Adipose tissue (tissue), 3 donors: Measurements from ENCODE around the gene PSMG3. TPM values are rescaled to one million over a fixed set of nuclear protein-coding genes. Genes with fewer than 3 reads are reported as not detected.

ENCODE experiments used
- H3K27ac ChIP-seq: one replicate; pipeline ENCODE4 v1.5.1; 2013; ENCODE audit warnings: low read depth, low read length
- WGBS, 3 donors: extraction: QIAGEN DNeasy Blood & Tissue Kit; methylation state at CpG; one replicate each; pipeline ENCODE4 v1.1.7; 2013; 5-methylcytosine and 5-hydroxymethylcytosine counted together
- polyA plus RNA-seq, 3 donors: library from polyadenylated mRNA; stranded (reverse); fragments of 200-250 nt; gene quantifications; one replicate each; pipeline ENCODE4 v1.2.3, GENCODE V29; 2013
- donor health status: healthy with polysubstance abuse.
- donor health status: Bipolar disorder and iron deficiency.
- donor health status: healthy.

Gene PSMG3
- polyA plus RNA-seq, 3 donors: 21.3 to 41.8 (median 34.7) TPM

DNA sequence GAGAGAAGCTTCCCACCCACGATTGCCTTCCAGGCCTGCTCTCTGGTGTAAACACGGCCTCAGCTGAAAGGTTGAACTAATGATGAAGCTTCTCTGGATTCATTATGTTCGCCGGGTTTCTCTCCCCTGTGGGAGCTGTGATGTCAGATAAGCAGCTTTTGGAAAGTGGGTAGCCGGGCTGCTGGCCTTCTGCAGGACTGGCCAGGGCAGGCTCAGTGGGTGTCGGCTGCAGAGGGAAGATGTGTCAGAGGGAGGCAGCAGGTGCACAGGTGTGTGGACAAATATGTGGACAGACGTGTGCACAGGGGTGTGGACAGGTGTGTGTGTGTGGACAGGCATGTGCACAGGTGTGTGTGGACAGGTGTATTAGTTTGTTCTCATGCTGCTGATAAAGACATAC lies 28.5 kb upstream of the PSMG3 start:
- no peak overlapping the region for H3K27ac ChIP-seq
- 76 to 88% (median 86%) methylated on average over 7 of the region's 7 CpGs for WGBS, 3 donors

DNA sequence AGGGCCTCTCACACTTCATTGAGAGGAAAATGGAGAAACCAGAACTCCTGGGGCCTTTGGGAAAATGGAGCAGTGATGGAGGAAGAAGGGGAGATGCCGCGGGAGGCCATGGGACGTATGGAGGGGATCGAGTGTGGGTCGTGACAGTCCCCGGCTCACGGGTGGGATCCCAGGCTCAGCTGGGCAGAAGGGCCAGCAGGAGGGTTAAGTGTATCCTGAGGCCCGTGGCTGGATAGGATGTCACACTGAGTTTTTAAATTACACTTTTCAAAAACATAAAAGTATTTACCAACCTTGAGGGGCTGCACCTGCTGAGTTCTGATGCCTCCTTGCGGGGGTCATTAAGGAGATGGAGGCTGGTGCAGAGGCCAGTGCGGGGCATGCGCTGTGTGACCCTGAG lies 28.0 kb upstream of the PSMG3 start:
- no peak overlapping the region for H3K27ac ChIP-seq
- WGBS, 3 donors: 86 to 93% (median 91%) methylated on average over 11 of the region's 11 CpGs

DNA sequence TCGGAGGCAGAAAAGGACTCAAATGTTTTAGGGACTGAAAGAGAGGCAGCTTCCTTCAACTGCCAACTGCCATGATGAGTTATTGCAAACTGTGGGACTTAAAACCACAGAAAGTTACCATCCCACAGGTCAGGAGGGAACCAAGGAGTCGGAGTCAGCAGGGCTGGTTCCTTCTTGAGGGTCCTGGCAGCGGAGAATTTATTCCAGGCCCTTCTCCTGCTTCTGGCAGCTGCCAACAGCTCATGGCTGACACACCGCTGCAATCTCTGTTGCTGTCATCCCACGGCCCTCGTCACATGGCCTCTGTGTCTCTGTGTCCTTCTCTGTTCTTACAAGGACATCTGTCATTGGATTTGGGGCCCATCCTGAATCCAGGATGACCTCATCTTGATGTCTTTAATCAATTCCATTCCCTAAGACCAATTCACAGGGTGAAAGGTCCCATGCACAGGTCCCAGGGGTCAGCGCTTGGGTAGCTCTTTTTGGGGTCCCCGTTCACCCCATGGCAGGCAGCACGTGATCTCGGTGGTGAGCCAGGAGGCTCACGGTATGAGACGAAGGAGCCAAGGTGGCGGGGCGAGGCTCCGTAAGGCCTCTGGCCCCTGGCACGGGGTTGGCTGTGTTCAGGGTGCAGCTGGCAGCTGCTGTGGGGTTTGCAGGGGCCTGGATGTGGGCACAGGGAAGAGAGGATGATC lies 27.4 kb upstream of the PSMG3 start:
- 80 to 86% (median 83%) methylated on average over 16 of the region's 16 CpGs for WGBS, 3 donors
- H3K27ac ChIP-seq: no peak overlapping the region

DNA sequence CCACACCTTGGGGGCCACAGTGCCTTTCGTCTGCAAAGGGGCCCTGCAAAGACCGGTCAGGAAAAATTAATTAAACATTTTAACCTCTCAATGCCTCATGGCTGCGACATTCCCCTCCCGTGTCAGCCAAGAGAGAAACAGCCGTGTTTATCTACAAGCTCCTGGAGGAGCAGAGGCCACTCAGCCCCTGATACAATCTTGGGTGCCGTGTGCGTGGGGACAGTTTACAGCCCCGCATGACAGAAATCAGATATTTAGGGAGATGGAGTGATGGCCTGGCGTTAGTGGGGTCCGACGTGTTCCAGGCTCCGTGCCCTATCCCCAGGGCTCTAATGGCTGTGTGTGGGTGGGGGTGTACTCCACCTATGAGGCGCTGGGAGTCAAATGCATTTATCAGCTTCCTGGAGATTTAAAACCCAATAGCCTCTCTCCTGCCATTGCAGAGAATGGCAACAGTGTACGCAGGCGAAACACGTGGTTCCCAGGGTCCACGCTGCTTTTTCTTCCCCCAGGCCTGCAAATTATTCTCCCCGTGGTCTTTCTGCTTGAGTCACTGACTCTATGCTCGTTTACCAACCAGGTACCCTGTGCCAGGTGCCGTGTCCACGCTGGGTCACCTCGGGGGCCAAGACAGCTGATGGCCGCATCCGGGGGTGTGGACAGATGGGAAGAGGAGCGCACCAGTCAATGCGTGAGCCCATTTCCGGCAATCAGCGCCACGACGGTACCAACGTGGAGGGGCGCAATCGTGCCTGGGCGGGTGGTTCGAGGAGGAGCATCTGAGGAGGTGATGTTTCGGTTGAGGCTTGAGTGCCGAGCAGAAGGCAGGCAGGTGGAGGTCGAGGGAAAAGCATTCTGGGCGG lies 26.6 kb upstream of the PSMG3 start:
- H3K27ac ChIP-seq: no peak overlapping the region
- WGBS, 3 donors: 72 to 79% (median 76%) methylated on average over 39 of the region's 39 CpGs

GRCh38 chr7:1595636-1596035 lies 25.8 kb upstream of the PSMG3 start:
- 57 to 78% (median 75%) methylated on average over 10 to 12 of the region's 12 CpGs for WGBS, 3 donors
- H3K27ac ChIP-seq: no peak overlapping the region

DNA sequence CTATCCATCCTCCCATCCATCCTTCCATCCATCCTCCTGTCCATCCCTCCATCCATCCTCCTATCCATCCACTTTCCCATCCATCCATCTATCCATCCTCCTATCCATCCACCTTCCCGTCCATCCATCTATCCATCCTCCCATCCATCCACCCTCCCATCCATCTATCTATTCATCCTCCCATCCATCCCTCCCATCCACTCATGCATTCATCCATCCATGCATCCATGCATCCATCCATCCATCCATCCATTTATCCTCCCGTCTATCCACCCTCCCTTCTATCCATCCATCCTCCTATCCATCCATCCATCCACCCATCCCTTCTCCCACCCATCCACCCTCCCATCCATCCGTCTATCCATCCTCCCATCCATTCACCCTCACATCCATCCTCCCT lies 25.2 kb upstream of the PSMG3 start:
- no peak overlapping the region for H3K27ac ChIP-seq

DNA sequence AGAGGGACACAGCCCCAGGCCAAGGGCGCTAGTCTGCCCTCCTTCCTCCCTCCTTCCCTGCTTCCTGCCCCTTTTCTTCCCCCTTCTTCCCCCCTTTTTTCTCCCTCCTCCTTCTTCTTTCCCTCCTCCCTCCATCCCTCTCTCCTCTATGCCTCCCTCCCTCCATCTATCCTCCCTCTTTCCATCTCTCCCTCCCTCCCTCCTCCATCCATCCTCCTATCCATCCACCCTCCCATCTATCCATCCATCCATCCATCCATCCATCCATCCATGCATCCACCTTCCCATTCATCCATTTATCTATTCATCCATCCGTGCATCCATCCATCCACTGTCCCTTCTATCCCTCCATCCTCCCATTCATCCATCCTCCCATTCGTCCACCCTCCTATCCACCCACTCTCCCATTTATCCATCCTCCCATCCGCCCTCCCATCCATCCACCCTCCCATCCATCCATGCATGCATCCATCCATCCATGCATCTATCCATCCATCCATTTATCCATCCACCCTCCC lies 24.1 kb upstream of the PSMG3 start:
- WGBS, 3 donors: 69 to 86% (median 84%) methylated on average over 4 of the region's 4 CpGs
- H3K27ac ChIP-seq: no peak overlapping the region

More for the DNA sequence above, 25.2 kb upstream of the PSMG3 start:
- WGBS, 3 donors: 74 to 88% (median 84%) methylated on average over 3 of the region's 3 CpGs

DNA sequence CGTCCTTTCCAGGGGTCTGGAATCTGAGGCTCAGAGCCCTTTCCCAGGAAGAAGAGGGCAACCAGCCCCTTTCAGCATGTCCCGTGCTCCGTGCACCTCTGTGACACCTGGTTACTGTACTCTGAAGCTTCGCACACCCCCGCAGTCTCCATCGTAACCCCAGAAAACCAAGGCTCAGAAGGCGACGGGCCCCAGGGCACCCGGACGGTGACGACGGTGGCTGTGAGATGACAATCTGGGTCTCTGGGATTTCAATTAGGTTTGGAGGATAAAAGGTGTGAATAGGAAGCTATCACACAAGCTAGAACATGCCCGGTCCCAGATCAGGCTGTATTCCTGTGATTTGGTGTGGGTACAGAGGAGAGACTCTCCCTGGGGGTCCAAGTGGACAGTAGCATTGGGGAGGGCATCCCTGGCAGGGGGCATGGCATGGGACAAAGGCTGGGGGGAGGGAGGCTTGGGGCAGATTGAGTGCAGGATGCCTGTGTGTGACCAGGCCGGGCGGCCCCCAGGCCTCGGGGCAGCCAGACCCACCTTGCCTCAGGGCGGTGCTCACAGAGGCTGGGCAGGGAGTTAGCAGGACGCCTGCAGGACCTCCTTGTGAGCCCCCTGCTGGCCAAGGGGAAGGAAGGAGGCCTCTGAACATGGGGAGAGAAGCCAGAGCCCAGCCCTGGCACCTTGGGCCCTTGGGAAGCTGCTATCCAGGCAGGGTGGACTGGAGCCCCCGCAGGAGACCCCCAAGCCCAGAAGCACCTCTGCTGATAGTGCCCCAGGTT lies 23.4 kb upstream of the PSMG3 start:
- WGBS, 3 donors: 57 to 76% (median 65%) methylated on average over 15 to 19 of the region's 19 CpGs
- H3K27ac ChIP-seq: no peak overlapping the region

GRCh38 chr7:1592299-1592871 lies 22.6 kb upstream of the PSMG3 start:
- H3K27ac ChIP-seq: no peak overlapping the region
- 41 to 53% (median 47%) methylated on average over 18 to 20 of the region's 20 CpGs for WGBS, 3 donors

DNA sequence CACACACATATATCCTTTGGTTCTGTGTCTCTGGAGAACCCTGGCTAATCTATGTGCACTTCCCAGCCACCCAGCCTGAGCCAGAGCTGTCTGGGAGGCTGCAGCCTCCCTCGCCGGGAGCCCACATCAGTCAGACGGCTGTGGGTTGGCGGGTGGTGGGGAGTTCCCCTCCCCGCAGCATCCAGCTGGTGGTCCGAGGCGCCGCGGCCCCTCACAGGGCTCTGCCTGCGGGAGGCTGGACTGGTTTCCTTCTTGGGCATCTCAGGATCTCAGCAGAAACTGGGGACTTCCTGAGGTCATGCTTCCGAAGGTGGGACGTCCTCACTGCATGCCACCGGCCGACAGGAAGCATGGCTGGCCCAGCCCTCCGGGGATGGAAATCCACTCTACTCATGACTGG lies 22.0 kb upstream of the PSMG3 start:
- 5 to 32% (median 7%) methylated on average over 15 of the region's 15 CpGs for WGBS, 3 donors
- H3K27ac ChIP-seq: no peak overlapping the region

- 46 to 59% (median 53%) methylated on average over 6 of the region's 6 CpGs for WGBS, 3 donors
- no peak overlapping the region for H3K27ac ChIP-seq
These were observed 21.6 kb upstream of the PSMG3 start for GRCh38 chr7:1591396-1591795.

GRCh38 chr7:1590887-1591286 lies 21.1 kb upstream of the PSMG3 start:
- no peak overlapping the region for H3K27ac ChIP-seq
- WGBS, 3 donors: 57 to 73% (median 71%) methylated on average over 9 of the region's 9 CpGs

- 74 to 79% (median 76%) methylated on average over 6 of the region's 6 CpGs for WGBS, 3 donors
- H3K27ac ChIP-seq: no peak overlapping the region
These were observed 20.6 kb upstream of the PSMG3 start for GRCh38 chr7:1590476-1590875.

DNA sequence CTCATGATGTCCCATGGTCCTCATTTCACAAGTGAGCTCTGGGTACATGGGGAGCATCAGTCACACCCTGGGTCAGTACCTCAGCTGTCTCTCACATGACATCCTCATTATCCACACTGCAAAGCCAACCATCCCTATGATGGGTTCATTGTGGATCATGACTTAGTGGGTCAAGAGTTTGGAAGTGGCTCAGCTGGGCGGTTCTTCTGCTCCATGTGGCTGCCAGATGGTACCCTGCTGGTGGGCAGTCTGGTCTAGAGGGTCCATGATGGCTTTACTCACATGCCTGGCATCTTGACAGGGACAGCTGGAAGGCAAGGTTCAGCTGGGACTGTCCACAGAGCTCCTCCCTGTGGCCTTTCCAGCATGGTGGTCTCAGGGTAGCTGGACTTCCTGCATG lies 19.1 kb upstream of the PSMG3 start:
- no peak overlapping the region for H3K27ac ChIP-seq
- 97 to 100% (median 100%) methylated on average over 1 of the region's 1 CpG for WGBS, 3 donors

- WGBS, 3 donors: 77 to 89% (median 85%) methylated on average over 12 of the region's 12 CpGs
- no peak overlapping the region for H3K27ac ChIP-seq
These were observed 17.9 kb upstream of the PSMG3 start for GRCh38 chr7:1587738-1588137.

GRCh38 chr7:1586827-1587705 lies 17.2 kb upstream of the PSMG3 start:
- 34 to 68% (median 63%) methylated on average over 42 of the region's 42 CpGs for WGBS, 3 donors
- no peak overlapping the region for H3K27ac ChIP-seq

GRCh38 chr7:1586126-1586826 lies 16.4 kb upstream of the PSMG3 start:
- 83 to 90% (median 83%) methylated on average over 28 to 34 of the region's 34 CpGs for WGBS, 3 donors

More at GRCh38 chr7:1586126-1586826, 16.4 kb upstream of the PSMG3 start:
- no peak overlapping the region for H3K27ac ChIP-seq
